ENCODE data around the gene OR6C4. TPM values are rescaled to one million over a fixed set of nuclear protein-coding genes. Genes with fewer than 3 reads are reported as not detected.

Gene OR6C4
- not detected for total RNA-seq

GRCh38 chr12:55549302-55549701 is at the start of gene OR6C4:
Gene OR6C4 (plus strand): TSS chr12:55549602. CDS start chr12:55551227, 1,625 bp downstream.

GRCh38 chr12:55572168-55572567 is 22.8 kb downstream of the OR6C4 start, which contains the start of gene OR2AP1:
Gene OR2AP1 (plus strand): TSS chr12:55572468. CDS start chr12:55574415, 1,947 bp downstream.

Other genes starting within 250 kb of the OR6C4 start
- gene OR6C1, start 235.3 kb upstream of the OR6C4 start, total RNA-seq: not detected
- not detected for gene OR6C3, start 218.9 kb upstream of the OR6C4 start, total RNA-seq
- not detected for gene OR6C75, start 186.6 kb upstream of the OR6C4 start, total RNA-seq
- not detected for gene OR6C65, start 149.1 kb upstream of the OR6C4 start, total RNA-seq
- gene OR6C76, start 123.3 kb upstream of the OR6C4 start, total RNA-seq: not detected
- not detected for gene OR6C2, start 105.5 kb upstream of the OR6C4 start, total RNA-seq
- not detected for gene OR6C70, start 79.5 kb upstream of the OR6C4 start, total RNA-seq
- gene OR6C68, start 57.2 kb upstream of the OR6C4 start, total RNA-seq: not detected
- gene OR2AP1, start 22.9 kb downstream of the OR6C4 start, total RNA-seq: not detected
- gene OR10P1, start 87.3 kb downstream of the OR6C4 start, total RNA-seq: not detected
- 1 to 10 TPM; 2.1 to 2.6 TPM for gene ITGA7, start 158.3 kb downstream of the OR6C4 start, total RNA-seq
- 100 to 1,000 TPM; 145 to 152 TPM for gene BLOC1S1, start 166.4 kb downstream of the OR6C4 start, total RNA-seq
- gene RDH5, start 170.8 kb downstream of the OR6C4 start, total RNA-seq: 10 to 100 TPM in 1 of 2 experiments, 1 to 10 TPM in 1; 9.7 to 11.1 TPM
- gene CD63, start 179.4 kb downstream of the OR6C4 start, total RNA-seq: 100 to 1,000 TPM; 106 to 114 TPM
- 10 to 100 TPM; 10.2 to 10.7 TPM for gene GDF11, start 193.5 kb downstream of the OR6C4 start, total RNA-seq